Right renal cortex interstitium (tissue), 3 donors: ENCODE measurements around the gene OGFOD2. TPM values are rescaled to one million over a fixed set of nuclear protein-coding genes. Genes with fewer than 3 reads are reported as not detected.
"Not testable (repeated sequence)": the region's sequence is repeated elsewhere in the genome, so short reads cannot be mapped to it uniquely, and the experiment has no call there.

Source experiments
- DNase-seq, 3 donors: peaks; one replicate each; pipeline ENCODE4 v3.0.0-alpha.2; 2013; ENCODE audit warnings: low read depth in 3 of 3, low spot score in 2 of 3
- polyA plus RNA-seq, 3 donors: library from polyadenylated mRNA; unstranded; fragments of 120-200 nt; gene quantifications; one replicate each; pipeline ENCODE4 v1.2.1, GENCODE V29; 2013; ENCODE audit not compliant: insufficient read length in 3 of 3

OGFOD2 gene
- 10 to 100 TPM; 12.0 to 13.9 (median 13.4) TPM for polyA plus RNA-seq

DNA sequence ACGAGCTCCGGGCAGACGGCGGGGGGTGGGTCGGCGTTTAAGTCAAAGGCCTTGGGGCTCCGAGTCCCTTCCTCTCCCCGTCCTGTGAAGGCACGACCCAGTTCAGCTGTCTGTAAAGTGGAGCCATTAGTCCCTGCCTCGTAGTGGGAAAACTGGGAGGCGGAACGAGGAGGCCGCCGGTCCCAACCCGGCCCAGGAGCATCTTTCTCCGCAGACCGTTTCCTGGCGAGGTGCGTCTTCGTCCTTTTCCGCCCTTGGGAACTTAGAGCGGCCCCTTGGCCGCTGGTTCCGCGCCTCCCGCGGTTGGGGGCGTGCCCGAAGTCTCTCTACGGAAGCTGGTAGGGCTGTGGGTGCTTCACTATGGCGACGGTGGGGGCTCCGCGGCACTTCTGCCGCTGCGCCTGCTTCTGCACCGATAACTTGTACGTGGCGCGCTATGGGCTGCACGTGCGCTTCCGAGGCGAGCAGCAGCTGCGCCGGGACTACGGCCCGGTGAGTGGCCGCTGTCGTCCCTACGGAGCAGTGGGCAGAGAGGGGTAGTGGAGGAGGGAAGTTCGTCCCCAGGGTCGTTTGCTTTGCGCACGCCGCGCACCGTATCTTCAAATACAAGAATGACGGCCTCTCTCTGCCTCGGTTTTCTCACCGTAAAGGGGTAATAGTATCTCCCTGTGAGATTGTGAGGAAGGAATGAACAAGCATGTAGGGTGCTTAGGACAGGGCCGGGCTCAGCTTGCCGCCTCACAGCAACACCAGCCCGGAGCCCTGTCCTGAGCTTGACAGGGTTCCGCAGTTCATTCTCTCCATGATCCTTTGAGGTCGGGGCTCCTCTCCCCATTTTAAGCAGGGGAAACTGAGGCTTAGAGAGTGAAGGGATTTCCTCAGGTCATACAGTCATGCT lies at the start of gene OGFOD2:
TSS of gene OGFOD2 (plus strand) at position 353 of the 898 bp plus-strand sequence. CDS start at position 361, 8 bp downstream.
- DNase-seq: peak in 2 of 3 donors; percentile 80 to 84

DNA sequence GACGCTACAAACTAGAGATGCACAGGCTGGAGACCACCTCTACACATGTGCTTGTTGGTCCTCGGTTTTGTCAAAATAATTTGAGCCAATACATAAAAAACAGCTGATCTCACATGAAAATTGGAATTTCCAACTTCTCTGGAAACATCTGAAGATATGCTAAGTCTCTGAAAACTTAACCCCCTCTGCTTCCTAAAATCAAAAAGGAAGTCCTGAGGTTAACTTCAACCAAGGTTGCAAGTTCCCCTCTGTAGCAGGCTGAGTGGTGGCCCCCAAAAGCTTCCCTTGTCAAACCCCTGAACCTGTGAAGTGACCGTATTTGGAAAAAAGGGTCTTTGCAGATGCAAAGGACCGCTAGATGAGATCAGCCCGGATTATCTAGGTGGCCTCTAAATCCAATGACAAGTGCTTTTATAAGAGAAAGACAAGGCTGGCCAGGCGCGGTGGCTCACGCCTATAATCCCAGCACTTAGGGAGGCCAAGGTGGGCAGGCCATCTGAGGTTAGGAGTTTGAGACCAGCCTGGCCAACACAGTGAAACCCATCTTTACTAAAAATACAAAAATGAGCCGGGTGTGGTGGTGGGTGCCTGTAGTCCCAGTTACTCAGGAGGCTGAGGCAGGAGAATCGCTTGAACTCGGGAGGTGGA lies 47.2 kb upstream of the OGFOD2 start:
- no peak for DNase-seq

DNA sequence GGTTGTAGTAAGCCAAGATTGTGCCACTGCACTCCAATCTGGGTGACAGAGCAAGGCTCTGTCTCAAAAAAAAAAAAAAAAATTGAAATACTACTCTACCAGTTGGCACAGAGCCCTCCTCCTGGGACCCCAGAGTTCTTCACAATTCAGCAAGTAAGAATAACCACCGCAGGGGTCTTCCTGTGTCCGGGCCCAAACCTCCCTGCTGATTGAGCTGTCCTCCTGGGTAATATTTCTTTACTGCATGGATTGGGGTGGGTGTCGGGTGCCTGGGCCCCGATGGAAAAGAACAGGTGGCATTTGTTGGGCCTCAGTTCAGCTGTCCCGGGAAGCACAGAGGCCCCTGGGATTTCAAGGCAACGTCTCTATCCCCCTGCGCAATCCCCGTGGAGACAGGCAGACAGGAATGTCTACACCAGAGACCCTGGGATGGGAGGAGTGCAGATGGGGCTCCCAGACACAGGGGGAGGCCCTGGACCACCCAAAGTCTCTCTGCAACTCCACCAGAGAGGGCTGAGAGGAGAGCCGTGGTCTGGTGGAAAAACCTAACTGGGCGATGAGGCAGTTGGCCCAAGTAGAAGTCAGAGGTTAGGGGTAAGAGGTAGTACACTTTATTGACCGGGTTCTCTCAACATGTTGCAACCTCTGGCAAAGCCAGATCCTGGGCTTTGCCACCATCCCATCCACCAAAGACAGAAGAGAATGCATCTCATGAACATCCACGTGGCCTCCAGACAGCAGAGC lies 46.5 kb upstream of the OGFOD2 start:
- no peak for DNase-seq

DNA sequence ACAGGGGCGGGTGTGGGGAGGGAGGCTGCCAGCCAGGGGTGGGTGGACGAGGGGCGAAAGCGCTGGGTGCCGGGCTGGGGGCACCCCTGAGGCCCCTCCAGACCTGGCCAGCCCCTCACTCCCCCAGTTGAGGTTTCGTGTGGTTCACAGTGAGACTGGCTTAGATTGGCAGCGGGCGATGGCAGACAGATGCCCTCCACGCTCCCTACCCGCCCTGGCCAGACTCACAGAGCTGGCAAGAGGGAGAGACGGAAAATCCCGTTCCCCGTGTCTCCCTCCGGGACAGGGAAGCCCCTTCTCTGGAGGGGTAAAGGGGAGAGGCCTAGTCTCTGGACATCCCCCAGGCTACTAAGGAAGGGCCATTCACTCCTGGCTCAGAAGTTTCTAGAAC lies 45.9 kb upstream of the OGFOD2 start:
- DNase-seq: no peak

DNA sequence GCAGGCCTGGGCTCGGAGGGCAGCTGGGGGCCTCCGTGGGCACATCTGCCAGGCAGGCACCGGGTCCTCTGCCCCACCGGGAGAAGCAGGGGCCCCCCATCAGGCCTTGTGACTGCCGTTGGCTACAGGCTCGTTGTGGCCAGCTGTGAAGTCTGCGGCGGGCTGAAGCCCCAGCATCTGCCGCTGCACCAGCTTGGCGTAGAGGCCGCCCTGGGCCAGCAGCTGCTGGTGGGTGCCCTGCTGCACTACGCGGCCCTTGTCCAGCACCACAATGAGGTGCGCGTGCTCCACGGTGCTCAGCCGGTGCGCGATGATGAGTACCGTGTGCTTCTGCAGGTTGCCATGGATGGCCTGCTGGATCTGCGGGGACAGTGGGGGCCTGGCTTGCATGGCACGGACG lies 45.2 kb upstream of the OGFOD2 start:
- no peak for DNase-seq

DNA sequence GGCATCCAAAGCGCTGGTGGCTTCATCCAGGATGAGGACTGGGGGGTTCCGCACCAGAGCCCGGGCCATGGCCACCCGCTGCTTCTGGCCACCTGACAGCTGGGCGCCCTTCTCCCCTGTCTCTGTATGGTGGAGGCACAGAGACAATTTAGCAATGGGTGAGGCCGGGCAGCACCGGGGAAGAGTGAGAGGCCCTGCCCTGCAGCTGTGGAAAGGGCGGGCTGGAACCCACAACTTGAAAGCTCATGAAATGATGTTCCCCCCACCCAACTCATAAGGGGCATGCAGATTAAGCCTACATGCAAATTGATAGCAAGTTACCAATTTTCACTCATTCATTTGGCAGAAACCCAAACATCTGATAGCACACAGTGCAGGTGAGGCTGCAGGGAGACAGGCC lies 42.8 kb upstream of the OGFOD2 start:
- DNase-seq: no peak

DNA sequence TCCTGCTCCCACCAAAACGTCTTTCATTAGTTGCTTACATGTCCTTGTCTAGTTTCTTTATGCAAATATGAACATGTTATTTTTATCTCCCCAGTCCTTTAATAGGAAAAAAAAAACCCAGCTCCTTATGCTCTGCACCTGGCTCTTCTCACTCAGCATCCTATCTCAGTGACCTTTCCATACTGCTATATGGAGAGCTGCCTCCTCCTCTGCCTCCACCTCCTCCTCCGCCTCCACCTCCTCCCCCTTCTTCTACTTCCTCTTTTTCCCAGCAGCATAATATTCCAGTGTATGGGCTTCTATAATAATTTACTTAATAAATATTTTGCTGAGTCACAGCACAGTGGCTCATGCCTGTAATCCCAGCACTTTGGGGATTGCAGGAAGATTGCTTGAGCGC lies 40.3 kb upstream of the OGFOD2 start:
- DNase-seq: no peak

DNA sequence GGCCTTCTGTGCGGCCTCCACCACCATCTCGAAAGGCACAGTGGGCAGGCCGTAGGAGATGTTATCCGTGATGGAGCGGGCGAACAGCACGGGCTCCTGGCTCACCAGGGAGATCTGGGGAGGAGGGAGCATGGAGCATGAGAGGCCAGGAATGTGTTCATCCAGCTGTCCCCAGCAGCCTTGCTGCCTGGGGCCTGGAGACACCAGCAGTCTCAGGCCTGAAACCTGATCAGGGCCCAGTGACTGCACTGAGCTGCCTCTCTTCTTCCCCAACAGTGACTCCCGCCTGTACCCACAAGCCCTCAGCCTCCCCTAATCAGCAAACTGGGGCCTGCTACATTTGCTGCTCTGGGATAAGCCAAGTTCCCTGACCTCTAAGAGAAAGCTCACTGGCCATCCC lies 39.7 kb upstream of the OGFOD2 start:
- DNase-seq: no peak

DNA sequence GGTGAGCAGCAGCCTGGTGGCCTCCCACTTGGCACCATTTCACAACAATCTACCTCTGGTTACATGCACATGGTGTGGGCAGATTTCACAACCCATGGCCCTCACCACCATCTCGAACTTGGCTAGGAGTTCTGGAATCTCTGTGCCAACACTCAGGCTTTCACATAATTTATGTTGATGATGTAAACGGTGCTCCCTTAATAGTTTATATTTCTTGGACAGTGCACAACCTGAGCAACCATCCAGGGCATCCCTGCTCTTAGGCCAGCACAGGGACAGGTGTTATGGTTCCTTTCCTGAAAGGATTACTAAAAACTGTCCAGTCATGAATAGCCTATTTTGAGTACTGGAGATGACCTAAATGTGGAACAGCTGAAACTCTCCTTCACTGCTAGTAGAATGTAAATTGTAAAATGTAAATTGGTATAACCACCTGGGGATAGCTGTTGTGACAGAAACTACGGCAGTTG lies 37.4 kb upstream of the OGFOD2 start:
- DNase-seq: no peak

DNA sequence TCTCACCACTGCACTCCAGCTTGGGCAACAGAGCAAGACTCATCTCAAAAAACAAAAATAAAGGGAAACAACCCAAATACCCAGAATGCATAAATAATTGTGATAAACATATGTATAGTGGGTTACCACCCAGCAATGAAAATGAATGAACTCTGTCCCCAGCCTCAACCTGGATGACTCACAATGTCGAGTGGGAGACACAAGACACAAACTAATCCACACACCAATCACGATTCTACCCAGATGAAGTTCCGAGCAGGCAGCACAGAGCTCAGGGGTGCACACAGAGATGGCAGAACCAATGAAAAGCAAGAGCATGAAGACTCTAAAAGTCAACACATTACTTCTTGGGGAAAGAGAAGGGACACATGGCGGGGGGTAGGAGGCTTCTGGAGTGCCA lies 35.9 kb upstream of the OGFOD2 start:
- DNase-seq: no peak

DNA sequence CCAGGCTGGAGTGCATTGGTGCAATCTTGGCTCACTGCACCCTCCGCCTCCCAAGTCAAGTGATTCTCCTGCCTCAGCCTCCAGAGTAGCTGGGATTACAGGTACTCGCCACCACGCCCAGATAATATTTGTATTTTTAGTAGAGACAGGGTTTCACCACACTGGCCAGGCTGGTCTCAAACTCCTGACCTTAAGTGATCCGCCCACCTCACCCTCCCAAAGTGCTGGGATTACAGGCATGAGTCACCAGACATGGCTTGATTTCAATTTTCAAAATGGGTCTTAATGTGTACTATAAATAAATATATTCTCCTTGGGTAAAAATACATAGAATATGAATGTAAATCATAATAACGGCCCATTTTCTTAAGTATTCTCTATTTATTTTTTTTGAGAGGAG lies 33.7 kb upstream of the OGFOD2 start:
- DNase-seq: not testable (repeated sequence)

DNA sequence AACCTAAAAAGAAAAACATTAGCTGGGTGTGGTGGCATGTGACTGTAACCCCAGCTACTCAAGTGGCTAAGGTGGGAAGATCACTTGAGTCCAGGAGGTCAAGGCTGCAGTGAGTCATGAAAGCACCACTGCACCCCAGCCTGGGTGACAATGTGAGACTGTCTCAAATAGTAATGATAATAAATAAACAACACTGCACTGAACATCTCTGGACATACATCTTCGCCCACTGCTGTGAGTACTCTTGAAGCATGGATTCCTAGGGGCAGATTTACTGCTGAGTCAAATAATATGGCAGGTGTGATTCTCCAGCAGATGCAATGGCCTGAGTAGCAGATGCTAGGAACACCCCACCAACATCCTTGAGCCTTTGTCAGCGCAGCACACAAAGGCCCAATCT lies 32.4 kb upstream of the OGFOD2 start:
- DNase-seq: no peak

DNA sequence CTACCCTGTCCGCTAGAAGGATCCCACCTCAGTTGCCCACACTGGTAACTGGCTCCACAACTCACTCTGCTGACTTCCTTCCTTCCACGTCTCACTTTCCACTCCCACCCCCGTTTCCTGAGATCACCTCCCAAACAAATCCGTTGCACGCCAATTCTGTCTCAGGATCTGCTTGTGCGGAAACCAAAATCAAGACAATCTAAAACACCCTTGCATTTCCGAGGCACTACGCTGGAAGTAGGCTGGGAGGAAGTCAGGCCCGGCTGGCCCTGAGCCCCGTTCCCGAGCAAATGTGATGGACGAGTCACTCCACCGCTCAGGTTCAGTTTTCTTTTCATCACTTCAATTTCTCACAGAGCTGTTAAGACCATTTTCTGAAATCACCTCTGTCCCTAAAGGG lies 31.8 kb upstream of the OGFOD2 start:
- no peak for DNase-seq

DNA sequence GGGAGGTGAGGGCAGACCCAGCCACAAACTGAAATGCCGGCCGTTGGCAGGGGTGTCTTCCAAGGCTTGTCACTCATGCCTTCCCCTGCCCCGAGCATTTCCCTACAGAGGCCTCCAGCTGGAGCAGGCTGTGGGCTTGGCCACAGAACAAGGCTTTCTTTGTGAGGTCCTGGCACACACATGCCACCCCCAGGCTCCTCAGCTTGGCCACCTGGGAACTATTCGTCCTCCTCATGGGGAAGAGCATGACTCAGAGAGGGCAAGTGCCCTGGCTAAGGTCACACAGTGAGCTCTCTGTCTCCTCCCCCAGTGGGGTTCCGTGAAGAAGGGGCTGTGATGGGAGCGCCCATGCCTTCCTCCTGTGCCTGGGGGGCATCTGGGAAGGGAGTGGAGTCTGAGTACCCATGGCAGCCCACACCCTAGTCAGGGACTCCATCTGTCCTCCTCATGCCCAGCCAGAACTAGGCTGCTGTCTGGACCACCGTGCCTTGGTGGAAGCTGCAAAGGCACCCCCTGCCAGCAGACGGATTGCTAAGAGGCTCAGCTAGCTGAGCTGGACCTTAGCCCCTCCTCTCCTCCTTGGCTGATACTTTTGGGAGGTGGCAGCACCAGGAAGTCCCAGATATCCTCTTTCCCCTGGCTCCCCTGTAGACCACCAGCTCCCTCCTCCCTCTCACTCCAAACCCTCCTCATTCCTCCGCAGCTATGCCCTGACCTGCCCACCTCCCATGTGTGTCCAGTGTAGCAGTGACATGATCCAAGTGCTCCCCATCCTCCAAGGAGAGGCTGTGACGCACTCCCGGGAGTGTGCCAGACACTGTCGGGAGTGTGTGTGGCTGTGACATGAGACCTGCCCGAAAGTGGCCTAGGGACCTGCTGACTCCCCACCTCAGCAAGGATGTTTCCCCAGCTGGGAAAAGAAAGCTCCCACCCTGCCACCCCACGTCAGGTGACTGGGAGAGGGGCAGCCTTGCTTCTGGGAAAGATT lies 30.1 kb upstream of the OGFOD2 start:
- no peak for DNase-seq

DNA sequence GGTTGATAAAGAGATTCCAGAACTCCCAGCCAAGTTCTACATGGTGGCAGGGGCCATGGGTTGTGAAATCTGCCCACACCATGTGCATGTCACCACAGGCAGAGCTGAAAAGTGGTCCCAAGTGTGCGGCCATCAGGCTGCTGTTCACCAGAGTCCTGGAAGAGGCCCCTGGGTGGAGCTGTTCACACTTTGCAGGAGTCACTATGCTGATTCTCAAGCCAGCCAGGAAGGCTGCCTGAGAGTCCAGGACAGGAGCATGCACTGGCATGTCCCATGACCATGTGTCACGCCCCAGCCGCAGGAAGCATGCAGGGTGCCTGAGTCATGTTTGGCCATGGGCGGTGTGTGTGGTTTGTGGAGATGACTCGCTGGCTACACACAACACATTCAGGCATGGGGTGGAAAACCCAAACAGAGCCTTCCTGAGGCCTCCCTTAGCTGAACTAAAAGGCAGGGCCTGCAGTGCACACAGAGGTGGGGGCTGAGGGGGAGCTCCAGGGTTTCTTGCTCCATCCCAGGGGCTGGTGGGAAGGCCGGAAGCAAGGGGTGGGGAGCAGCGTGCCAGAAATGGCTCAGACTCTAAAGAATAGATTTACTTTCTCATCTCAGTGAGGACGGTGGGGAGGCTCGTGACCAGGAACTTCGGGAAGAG lies 28.2 kb upstream of the OGFOD2 start:
- DNase-seq: no peak

DNA sequence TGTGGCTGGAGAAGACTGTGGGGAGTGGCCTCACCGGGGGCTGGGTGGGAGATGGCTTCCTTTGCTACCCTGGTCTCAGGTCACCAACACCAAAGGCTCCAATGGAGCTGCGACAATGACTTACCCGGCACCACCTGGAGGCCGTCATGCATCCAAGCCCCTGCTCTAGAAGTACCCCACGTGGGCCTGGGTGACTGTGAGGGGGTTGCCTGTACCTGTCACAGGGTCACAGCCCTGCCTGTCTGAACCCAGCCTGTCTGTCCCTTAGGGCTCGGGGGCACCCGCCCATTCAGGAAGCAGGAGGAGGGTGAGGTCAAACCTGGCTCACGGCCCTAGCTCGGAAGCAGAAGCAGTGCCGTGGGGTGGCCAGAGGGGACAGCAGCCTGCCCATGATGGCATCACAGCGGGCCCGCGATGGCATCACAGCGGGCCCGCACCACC lies 27.7 kb upstream of the OGFOD2 start:
- DNase-seq: no peak

DNA sequence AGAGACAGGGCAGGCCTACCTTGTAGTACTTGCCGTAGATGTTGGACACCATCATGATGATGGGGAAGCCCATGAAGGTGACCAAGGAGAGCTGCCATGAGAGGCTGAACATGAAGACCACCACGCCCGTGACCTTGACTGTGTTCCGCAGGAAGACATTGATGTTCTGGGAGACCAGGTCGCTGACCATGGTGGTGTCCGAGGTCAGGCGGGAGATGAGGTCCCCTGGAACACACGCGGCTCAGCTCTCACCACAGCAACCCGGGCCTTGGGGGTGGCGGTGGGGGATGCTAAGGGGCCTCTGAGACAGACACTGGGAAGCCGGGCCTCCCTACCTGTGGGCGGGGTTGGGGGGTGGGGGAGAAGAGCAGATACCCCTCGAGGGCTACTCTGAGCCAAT lies 26.4 kb upstream of the OGFOD2 start:
- DNase-seq: no peak

DNA sequence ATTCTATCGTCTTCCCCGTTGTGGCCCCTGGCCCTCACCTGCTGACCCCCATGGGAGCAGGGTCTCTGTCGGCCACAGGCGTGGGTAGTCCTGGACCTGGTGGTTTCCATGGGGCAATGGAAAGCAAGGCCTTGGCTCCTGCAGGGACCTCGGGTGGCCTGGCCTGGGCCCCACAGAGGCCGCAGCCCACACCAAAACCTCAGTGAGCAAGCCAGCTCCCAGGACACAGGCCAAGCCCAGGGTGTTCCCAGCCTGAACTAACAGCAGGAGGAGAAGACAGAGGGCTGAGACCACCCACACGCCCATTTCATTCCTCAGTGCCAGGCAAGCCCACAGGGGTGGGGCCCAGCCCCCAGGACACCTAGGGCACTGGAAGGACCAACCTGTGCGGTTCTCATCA lies 25.6 kb upstream of the OGFOD2 start:
- no peak for DNase-seq

DNA sequence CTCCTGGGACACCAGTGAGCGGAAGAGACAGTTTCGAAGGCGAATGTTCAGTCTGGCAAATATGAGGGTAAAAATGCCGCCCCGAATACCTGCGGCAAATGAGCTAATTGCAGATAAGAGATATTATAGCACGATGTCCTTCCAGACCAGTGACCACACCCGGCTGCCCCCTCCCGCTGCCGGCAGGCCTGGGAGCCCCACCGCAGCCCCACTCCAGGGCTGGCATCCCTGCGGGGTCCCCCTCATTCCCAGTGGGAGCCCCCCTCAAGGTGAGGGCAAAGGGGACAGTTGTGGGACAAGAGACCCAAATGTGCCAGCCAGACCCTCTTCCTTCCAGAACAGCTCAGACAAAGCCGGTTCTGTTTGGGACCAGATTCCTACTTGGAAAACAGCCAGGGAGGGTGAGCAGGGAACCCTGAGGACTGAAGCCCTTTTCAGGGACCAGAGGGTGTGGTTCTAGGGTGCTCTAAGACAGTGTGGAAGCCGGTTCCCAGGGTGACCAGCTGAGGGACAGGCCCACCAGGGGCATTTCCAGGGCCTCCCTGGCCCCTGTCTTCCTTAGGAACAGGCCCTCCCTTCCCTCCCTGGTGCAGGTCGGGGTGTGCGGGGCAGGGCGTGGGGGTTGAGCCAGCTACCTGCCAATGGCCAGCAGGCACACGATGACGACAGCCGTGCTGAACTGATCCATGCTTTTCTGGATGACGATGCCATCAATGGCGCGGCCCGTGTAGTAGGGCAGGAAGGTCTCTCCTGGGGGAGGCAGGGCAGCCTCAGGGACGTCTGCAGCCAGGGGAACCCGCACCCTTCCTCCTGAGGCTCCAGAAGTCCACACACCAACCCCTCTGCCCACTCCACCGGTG lies 25.0 kb upstream of the OGFOD2 start:
- no peak for DNase-seq
